CD4-positive, alpha-beta T cell treated with Interleukin-6 at 100 ng/mL for 8 hours (primary cell): ENCODE results near the gene NOM1.

Experiments
- DNase-seq: peaks from one replicate; pipeline ENCODE4 v3.0.0-alpha.2; 2020; ENCODE audit warnings: mixed read lengths, low spot score

The NOM1 gene

GRCh38 chr7:157016352-157017041, 67.0 kb downstream of the NOM1 start:
- DNase-seq = no peak

- no peak for DNase-seq
Measured at GRCh38 chr7:157017149-157017548, 67.6 kb downstream of the NOM1 start.

GRCh38 chr7:157017603-157018327, 68.3 kb downstream of the NOM1 start:
- no peak for DNase-seq

- no peak for DNase-seq
Measured at GRCh38 chr7:157018328-157018996, 69.0 kb downstream of the NOM1 start.

- no peak for DNase-seq
Measured at GRCh38 chr7:157018997-157019608, 69.6 kb downstream of the NOM1 start.

GRCh38 chr7:157019718-157020451, 70.4 kb downstream of the NOM1 start:
- DNase-seq = no peak

- no peak for DNase-seq
Measured at GRCh38 chr7:157020514-157021070, 71.1 kb downstream of the NOM1 start.

GRCh38 chr7:157021071-157021870, 71.8 kb downstream of the NOM1 start:
- DNase-seq = no peak

GRCh38 chr7:157021871-157022680, 72.6 kb downstream of the NOM1 start:
- no peak for DNase-seq
